ENCODE measurements around the gene SLC35B2.
A peak's percentile ranks its signal among the peaks of the same experiment; 100 is the strongest.

Gene SLC35B2

GRCh38 chr6:44246663-44247337 lies 10.5 kb downstream of the SLC35B2 start, which contains the start of gene HSP90AB1:
HSP90AB1 (plus strand) TSS chr6:44247101; CDS start chr6:44248630, 1,529 bp downstream.
- DNase-seq (ENCODE audit: low read depth), result peak; percentile 99
- TF ChIP-seq CTCF (conservative IDR thresholded peaks at IDR 0.05; ENCODE audit: low read depth, low read length), result no peak

GRCh38 chr6:44245912-44246662 lies 11.2 kb downstream of the SLC35B2 start:
- DNase-seq (ENCODE audit: low read depth), result peak; percentile 83
- H3K4me3 ChIP-seq (ENCODE audit: low read depth, low read length), result peak overlapping the region; percentile 76
- peak; percentile 24 for TF ChIP-seq CTCF (conservative IDR thresholded peaks at IDR 0.05; ENCODE audit: low read depth, low read length)

More at GRCh38 chr6:44246663-44247337, 10.5 kb downstream of the SLC35B2 start, which contains the start of gene HSP90AB1:
- peak within 1 kb of the TSS; percentile 76 for H3K4me3 ChIP-seq (ENCODE audit: low read depth, low read length)

GRCh38 chr6:44245391-44245911 lies 11.9 kb downstream of the SLC35B2 start:
- TF ChIP-seq CTCF (conservative IDR thresholded peaks at IDR 0.05; ENCODE audit: low read depth, low read length), result no peak
- peak overlapping the region; percentile 76 for H3K4me3 ChIP-seq (ENCODE audit: low read depth, low read length)
- DNase-seq (ENCODE audit: low read depth), result no peak

GRCh38 chr6:44243345-44243744 lies 14.0 kb downstream of the SLC35B2 start:
- no peak overlapping the region for H3K4me3 ChIP-seq (ENCODE audit: low read depth, low read length)
- no peak for TF ChIP-seq CTCF (conservative IDR thresholded peaks at IDR 0.05; ENCODE audit: low read depth, low read length)
- DNase-seq (ENCODE audit: low read depth), result no peak

- no peak for TF ChIP-seq CTCF (conservative IDR thresholded peaks at IDR 0.05; ENCODE audit: low read depth, low read length)
- no peak overlapping the region for H3K4me3 ChIP-seq (ENCODE audit: low read depth, low read length)
- no peak for DNase-seq (ENCODE audit: low read depth)
Observed at GRCh38 chr6:44238687-44239350, 18.5 kb downstream of the SLC35B2 start.

GRCh38 chr6:44237813-44238433 lies 19.4 kb downstream of the SLC35B2 start:
- TF ChIP-seq CTCF (conservative IDR thresholded peaks at IDR 0.05; ENCODE audit: low read depth, low read length), result peak; percentile 74
- peak overlapping the region; percentile 81 for H3K4me3 ChIP-seq (ENCODE audit: low read depth, low read length)
- peak; percentile 62 for DNase-seq (ENCODE audit: low read depth)

Measured in choroid plexus epithelial cell (primary cell).